ENCODE results near the gene AHDC1. TPM values are rescaled to one million over a fixed set of nuclear protein-coding genes. Genes with fewer than 3 reads are reported as not detected.

AHDC1 gene
- total RNA-seq, 2 experiments from 2014 or later = 6.5 to 13.8 TPM

DNA sequence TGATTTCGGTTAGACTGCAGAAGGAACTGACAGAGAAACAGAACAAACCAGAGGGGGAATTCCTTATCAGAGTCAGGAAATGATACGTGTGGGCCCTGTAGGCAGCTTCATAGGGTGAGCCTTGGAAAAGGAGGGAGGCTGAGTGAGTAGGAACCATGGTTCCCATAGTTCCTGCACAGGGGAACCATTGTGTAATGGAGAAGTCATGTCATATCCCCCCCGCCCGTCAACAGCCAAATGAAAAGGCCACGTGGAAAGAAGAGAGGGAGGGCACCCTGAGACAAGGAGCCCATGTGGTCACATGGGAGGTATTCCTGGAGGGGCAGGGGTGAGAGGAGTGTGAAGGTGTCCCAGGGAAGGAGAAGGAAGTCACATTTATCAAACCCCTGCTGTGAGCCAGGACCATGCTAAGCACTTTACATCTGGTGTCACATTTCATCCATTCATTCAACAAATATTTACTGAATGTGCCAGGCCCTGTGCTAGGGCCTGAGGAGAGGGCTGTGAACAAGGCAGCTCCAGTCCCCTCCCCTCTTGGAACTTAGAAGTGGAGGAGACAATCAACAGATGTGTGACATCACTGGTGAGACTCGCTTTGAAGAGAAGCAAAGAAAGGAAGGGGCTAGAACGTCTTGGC is 46.7 kb upstream of the AHDC1 start:
- Histone ChIP-seq H3K36me3 (ENCODE audit: insufficient read depth, low read length) (no peaks in the 10 kb centered on the region), H2AFZ (ENCODE audit: low read length) (peak overlapping the region; percentile 5; the same call in 1 of the 2 replicates), H3K27ac (ENCODE audit: low read depth, low read length, poor library complexity, severe bottlenecking) (no peak overlapping the region), H3K9me2 (ENCODE audit: insufficient read depth, low read length) (no peaks in the 10 kb centered on the region), H3K4me2 (ENCODE audit: low read length) (no peak overlapping the region), H3K4me3 (ENCODE audit: low read depth, low read length, poor library complexity, severe bottlenecking) (no peak overlapping the region), H3K79me2 (ENCODE audit: insufficient read depth, low read depth, low read length) (no peaks in the 10 kb centered on the region), H4K20me1 (ENCODE audit: insufficient read depth, low read length) (no peaks in the 10 kb centered on the region), H3K4me1 (ENCODE audit: insufficient read depth, low read length, poor library complexity, severe bottlenecking) (peaks cover 8% of the 10 kb centered on the region), H3K9me3 (ENCODE audit: low read length) (no peaks in the 10 kb centered on the region)
- ChIA-PET CTCF (ENCODE audit: unreplicated experiment) (interaction anchor here (0.7 kb wide), 1 partner anchor 44 kb away, joined by 3 read pairs; no protein-coding TSS in a partner anchor), POLR2A (interaction anchor here (2.7 kb wide), 1 partner anchor 12 kb away, joined by 6 read pairs; no protein-coding TSS in a partner anchor)
- TF ChIP-seq, protein P1, sequence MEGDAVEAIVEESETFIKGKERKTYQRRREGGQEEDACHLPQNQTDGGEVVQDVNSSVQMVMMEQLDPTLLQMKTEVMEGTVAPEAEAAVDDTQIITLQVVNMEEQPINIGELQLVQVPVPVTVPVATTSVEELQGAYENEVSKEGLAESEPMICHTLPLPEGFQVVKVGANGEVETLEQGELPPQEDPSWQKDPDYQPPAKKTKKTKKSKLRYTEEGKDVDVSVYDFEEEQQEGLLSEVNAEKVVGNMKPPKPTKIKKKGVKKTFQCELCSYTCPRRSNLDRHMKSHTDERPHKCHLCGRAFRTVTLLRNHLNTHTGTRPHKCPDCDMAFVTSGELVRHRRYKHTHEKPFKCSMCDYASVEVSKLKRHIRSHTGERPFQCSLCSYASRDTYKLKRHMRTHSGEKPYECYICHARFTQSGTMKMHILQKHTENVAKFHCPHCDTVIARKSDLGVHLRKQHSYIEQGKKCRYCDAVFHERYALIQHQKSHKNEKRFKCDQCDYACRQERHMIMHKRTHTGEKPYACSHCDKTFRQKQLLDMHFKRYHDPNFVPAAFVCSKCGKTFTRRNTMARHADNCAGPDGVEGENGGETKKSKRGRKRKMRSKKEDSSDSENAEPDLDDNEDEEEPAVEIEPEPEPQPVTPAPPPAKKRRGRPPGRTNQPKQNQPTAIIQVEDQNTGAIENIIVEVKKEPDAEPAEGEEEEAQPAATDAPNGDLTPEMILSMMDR (conservative IDR thresholded peaks at IDR 0.05; ENCODE audit: low read length) = no peak
- no peak for TF ChIP-seq EZH2phosphoT487 (IDR thresholded peaks at IDR 0.05; ENCODE audit: borderline replicate concordance, low read depth, low read length)
- no peak for DNase-seq (ENCODE audit: low spot score)
- BruUV-seq (replicated peaks) = no TSS peak
- intact Hi-C loops (cut with micrococcal nuclease; ENCODE audit: unreplicated experiment) = no loop called here

DNA sequence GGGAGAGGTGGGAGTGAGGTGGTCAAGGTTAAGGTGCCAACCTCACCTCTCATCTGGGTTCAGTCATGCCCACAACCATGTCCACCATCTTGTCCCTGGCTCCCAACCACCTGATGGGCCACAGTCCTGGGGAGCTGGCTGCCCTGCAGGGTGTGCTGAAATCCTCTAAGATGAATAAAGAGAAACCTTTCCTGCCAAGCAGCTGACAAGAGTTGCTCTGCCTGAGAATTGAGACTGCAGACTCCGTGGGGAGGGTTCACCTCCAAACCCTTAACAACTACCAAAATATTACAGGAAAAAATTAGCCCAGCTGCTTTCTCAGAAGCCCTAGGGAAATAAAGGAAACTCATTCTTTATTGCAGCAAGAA is 46.2 kb upstream of the AHDC1 start:
- H4K20me1 ChIP-seq (ENCODE audit: insufficient read depth, low read length) = no peaks in the 10 kb centered on the region
- H3K4me3 ChIP-seq (ENCODE audit: low read depth, low read length, poor library complexity, severe bottlenecking) = no peak overlapping the region
- intact Hi-C loops (cut with micrococcal nuclease; ENCODE audit: unreplicated experiment) = no loop called here
- ChIA-PET POLR2A (interaction anchor here (0.7 to 2.7 kb wide), 2 partner anchors 13 to 559 kb away, joined by 4 to 6 read pairs; no protein-coding TSS in a partner anchor), CTCF (ENCODE audit: unreplicated experiment) (interaction anchor here (0.7 kb wide), 1 partner anchor 43 kb away, joined by 3 read pairs; no protein-coding TSS in a partner anchor)
- no peak overlapping the region for H3K27ac ChIP-seq (ENCODE audit: low read depth, low read length, poor library complexity, severe bottlenecking)
- no peaks in the 10 kb centered on the region for H3K9me3 ChIP-seq (ENCODE audit: low read length)
- no peak for TF ChIP-seq EZH2phosphoT487 (IDR thresholded peaks at IDR 0.05; ENCODE audit: borderline replicate concordance, low read depth, low read length)
- TF ChIP-seq, protein P1 (conservative IDR thresholded peaks at IDR 0.05; ENCODE audit: low read length) = no peak
- H2AFZ ChIP-seq (ENCODE audit: low read length) = peak overlapping the region; percentile 5; the same call in 1 of the 2 replicates
- H3K4me1 ChIP-seq (ENCODE audit: insufficient read depth, low read length, poor library complexity, severe bottlenecking) = peaks cover 8% of the 10 kb centered on the region
- no peak overlapping the region for H3K4me2 ChIP-seq (ENCODE audit: low read length)
- no peak for DNase-seq (ENCODE audit: low spot score)
- H3K36me3 ChIP-seq (ENCODE audit: insufficient read depth, low read length) = no peaks in the 10 kb centered on the region
- no TSS peak for BruUV-seq (replicated peaks)
- H3K9me2 ChIP-seq (ENCODE audit: insufficient read depth, low read length) = no peaks in the 10 kb centered on the region
- no peaks in the 10 kb centered on the region for H3K79me2 ChIP-seq (ENCODE audit: insufficient read depth, low read depth, low read length)

DNA sequence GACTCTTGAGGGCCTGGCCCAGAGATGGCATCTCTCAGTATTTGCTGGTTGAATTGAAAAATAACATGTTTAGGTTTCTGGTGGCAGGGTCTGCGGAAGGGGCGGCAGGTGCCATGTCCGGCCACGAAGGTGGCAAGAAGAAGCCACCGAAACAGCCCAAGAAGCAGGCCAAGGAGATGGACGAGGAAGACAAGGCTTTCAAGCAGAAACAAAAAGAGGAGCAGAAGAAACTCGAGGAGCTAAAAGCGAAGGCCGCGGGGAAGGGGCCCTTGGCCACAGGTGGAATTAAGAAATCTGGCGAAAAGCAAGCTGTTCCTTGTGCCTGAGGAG is 45.3 kb upstream of the AHDC1 start:
- H3K79me2 ChIP-seq (ENCODE audit: insufficient read depth, low read depth, low read length) = no peaks in the 10 kb centered on the region
- no peak overlapping the region for H3K4me3 ChIP-seq (ENCODE audit: low read depth, low read length, poor library complexity, severe bottlenecking)
- no peak overlapping the region for H2AFZ ChIP-seq (ENCODE audit: low read length)
- H3K36me3 ChIP-seq (ENCODE audit: insufficient read depth, low read length) = no peaks in the 10 kb centered on the region
- intact Hi-C loops (cut with micrococcal nuclease; ENCODE audit: unreplicated experiment) = no loop called here
- no peaks in the 10 kb centered on the region for H3K9me3 ChIP-seq (ENCODE audit: low read length)
- ChIA-PET POLR2A (interaction anchor here (0.6 to 2.7 kb wide), 3 partner anchors 14 to 1078 kb away, joined by 3 to 6 read pairs (median 4); no protein-coding TSS in a partner anchor), CTCF (ENCODE audit: unreplicated experiment) (no interaction called here)
- BruUV-seq (replicated peaks) = no TSS peak
- H3K27ac ChIP-seq (ENCODE audit: low read depth, low read length, poor library complexity, severe bottlenecking) = no peak overlapping the region
- H4K20me1 ChIP-seq (ENCODE audit: insufficient read depth, low read length) = no peaks in the 10 kb centered on the region
- H3K9me2 ChIP-seq (ENCODE audit: insufficient read depth, low read length) = no peaks in the 10 kb centered on the region
- H3K4me1 ChIP-seq (ENCODE audit: insufficient read depth, low read length, poor library complexity, severe bottlenecking) = peaks cover 8% of the 10 kb centered on the region
- H3K4me2 ChIP-seq (ENCODE audit: low read length) = no peak overlapping the region
- TF ChIP-seq EZH2phosphoT487 (IDR thresholded peaks at IDR 0.05; ENCODE audit: borderline replicate concordance, low read depth, low read length) = no peak
- TF ChIP-seq, protein P1 (conservative IDR thresholded peaks at IDR 0.05; ENCODE audit: low read length) = no peak
- DNase-seq (ENCODE audit: low spot score) = no peak
